Vagina (tissue), 2 donors: ENCODE measurements around the gene GID4.

Experiments used
- CTCF ChIP-seq, 3 experiments: fragments of 450-650 bp in 2 of 3; fragments of 200-600 bp in 1 of 3; sonication (generic) in 1 of 3; IDR thresholded peaks; one replicate each; pipeline ENCODE4 v1.5.1; 2017 to 2019; ENCODE audit warnings: antibody characterized with exemption in 3 of 3, mild to moderate bottlenecking in 2 of 3, moderate library complexity in 2 of 3
- POLR2AphosphoS5 ChIP-seq, 2 donors: sonication (generic); formaldehyde crosslinking; IDR thresholded peaks; one replicate each; pipeline ENCODE4 v1.9.0; 2017; ENCODE audit warnings: antibody characterized with exemption in 2 of 2, mild to moderate bottlenecking in 2 of 2, low read depth in 1 of 2; ENCODE audit not compliant: insufficient read depth in 1 of 2

GRCh38 chr17:18116078-18116477 lies 76.9 kb downstream of the GID4 start:
- TF ChIP-seq CTCF (IDR thresholded peaks at IDR 0.05) (no peak), POLR2AphosphoS5 (IDR thresholded peaks at IDR 0.05; ENCODE audit: insufficient read depth in 1 of 2, low read depth in 1 of 2) (no peak)
